K562 (cell line): Measurements from ENCODE around the gene ATCAY. TPM values are rescaled to one million over a fixed set of nuclear protein-coding genes. Genes with fewer than 3 reads are reported as not detected.

Source experiments
- ATF1 ChIP-seq, 2 experiments: fragments of 450-650 bp in 1 of 2; IDR thresholded peaks; 2 replicates each; pipeline ENCODE4 v1.6.1; 2016; ENCODE audit warnings: missing compliant biosample characterization in 1 of 2, missing genetic modification characterization in 1 of 2
- CBFB ChIP-seq: sonication (generic); formaldehyde crosslinking; IDR thresholded peaks from 2 replicates; pipeline ENCODE4 v1.4.0; 2020; ENCODE audit warnings: mild to moderate bottlenecking, missing genetic modification reagents
- CEBPG ChIP-seq, 3 experiments: fragments of 200-800 bp in 1 of 3; sonication (Bioruptor generic) in 1 of 3; sonication (generic) in 1 of 3; formaldehyde crosslinking in 1 of 3; IDR thresholded peaks in 2 of 3; conservative IDR thresholded peaks in 1 of 3; 2 replicates each; pipeline versions ENCODE4 v1.6.1 to v1.8.0; 2016 to 2022; ENCODE audit warnings: missing compliant biosample characterization in 2 of 3, missing genetic modification characterization in 2 of 3, mild to moderate bottlenecking in 1 of 3, missing genetic modification reagents in 1 of 3
- CREB3L1 ChIP-seq: fragments of 450-650 bp; IDR thresholded peaks from 2 replicates; pipeline ENCODE4 v1.6.1; 2014; ENCODE audit warnings: low read depth, mild to moderate bottlenecking, moderate library complexity, borderline replicate concordance
- CREM ChIP-seq: IDR thresholded peaks from 2 replicates; pipeline ENCODE4 v1.6.1; 2014; ENCODE audit warnings: antibody characterized with exemption, low read depth
- KLF6 ChIP-seq: fragments of 250-450 bp; sonication (Bioruptor Pico); IDR thresholded peaks from 2 replicates; pipeline ENCODE4 v1.4.0; 2020; ENCODE audit warnings: mild to moderate bottlenecking, moderate library complexity, borderline replicate concordance
- MCM3 ChIP-seq: fragments of 450-650 bp; IDR thresholded peaks from 2 replicates; pipeline ENCODE4 v1.6.1; 2016
- MYC ChIP-seq, 2 experiments: fragments of 250-450 bp in 1 of 2; sonication (Bioruptor Pico) in 1 of 2; IDR thresholded peaks; 2 replicates each; pipeline versions ENCODE4 v1.5.1 to v1.6.1; 2012 to 2021; ENCODE audit warnings: low read depth in 2 of 2, borderline replicate concordance in 1 of 2, improper control_type of control experiment in 1 of 2, low read length in 1 of 2, mild to moderate bottlenecking in 1 of 2, moderate library complexity in 1 of 2
- PHF8 ChIP-seq: fragments of 200-600 bp; sonication (generic); IDR thresholded peaks from 2 replicates; pipeline ENCODE4 v1.6.1; 2012; ENCODE audit warnings: mixed run types, mild to moderate bottlenecking, inconsistent platforms, low read length, moderate library complexity, borderline replicate concordance
- POLR2A ChIP-seq: fragments of 450-650 bp; conservative IDR thresholded peaks from 2 replicates; pipeline ENCODE4 v1.6.1; 2016
- POLR2G ChIP-seq: fragments of 200-400 bp; formaldehyde crosslinking; IDR thresholded peaks from 2 replicates; pipeline ENCODE4 v1.6.1; 2017; ENCODE audit warnings: low read depth, mild to moderate bottlenecking, antibody characterized with exemption, low read length, moderate library complexity
- RFX5 ChIP-seq: IDR thresholded peaks from 2 replicates; pipeline ENCODE4 v1.6.1; 2011; ENCODE audit warnings: low read depth, mild to moderate bottlenecking, improper control_type of control experiment, low read length
- RUNX1 ChIP-seq: sonication (generic); IDR thresholded peaks from 2 replicates; pipeline ENCODE4 v1.6.1; 2016; ENCODE audit warnings: antibody characterized with exemption, low read depth
- TFAM ChIP-seq: fragments of 250-450 bp; sonication (Bioruptor Pico); conservative IDR thresholded peaks from 2 replicates; pipeline ENCODE4 v1.5.0; 2021; ENCODE audit warnings: mild to moderate bottlenecking, moderate library complexity
- ZNF324 ChIP-seq: fragments of 250-450 bp; sonication (Bioruptor Pico); IDR thresholded peaks from 2 replicates; pipeline ENCODE4 v1.4.0; 2020; ENCODE audit warnings: mild to moderate bottlenecking
- polyA plus RNA-seq, 8 experiments: library from polyadenylated mRNA; depleted of rRNA in 4 of 8; stranded (reverse) in 5 of 8; unstranded in 3 of 8; fragments of >200 nt; fragmentation: Nextera tagmentation in 2 of 8; fragmentation: Illumina TruSeq in 1 of 8; extraction: Ambion mirVana in 2 of 8; extraction: Trizol in 1 of 8; gene quantifications; 2 replicates each; pipeline versions ENCODE4 v1.2.1 to v1.2.3, GENCODE V29; 2011 to 2014; ENCODE audit warnings: inconsistent platforms in 1 of 8, missing spikeins in 1 of 8
- total RNA-seq, 7 experiments: library from RNA; depleted of rRNA in 6 of 7; stranded (reverse); fragments of >200 nt in 6 of 7; fragmentation: Illumina TruSeq in 2 of 7; extraction: Trizol in 2 of 7; gene quantifications; 2 replicates each; pipeline versions ENCODE4 v1.2.1 to v1.2.3, GENCODE V29; 2011 to 2021; ENCODE audit warnings: low replicate concordance in 1 of 7
- TF ChIP-seq, protein P1 (sequence below): fragments of 450-650 bp; conservative IDR thresholded peaks from 2 replicates; pipeline ENCODE4 v1.6.1; 2016; ENCODE audit warnings: missing genetic modification characterization, low read depth, mild to moderate bottlenecking, missing compliant biosample characterization, moderate library complexity
- TF ChIP-seq, protein P2 (sequence below): fragments of 450-650 bp; IDR thresholded peaks from 2 replicates; pipeline ENCODE4 v1.6.1; 2017; ENCODE audit warnings: antibody characterized with exemption
- TF ChIP-seq, protein P3 (sequence below): IDR thresholded peaks from 2 replicates; pipeline ENCODE4 v1.6.1; 2012; ENCODE audit warnings: low read depth, low read length, improper control_type of control experiment, borderline replicate concordance
- TF ChIP-seq, protein P4 (sequence below): fragments of 450-650 bp; formaldehyde crosslinking; IDR thresholded peaks from 2 replicates; pipeline ENCODE4 v1.4.0; 2022; ENCODE audit warnings: missing genetic modification characterization

ATCAY gene
- total and polyA plus RNA-seq, 9 of the 15 experiments (the other 6 are each of a cell fraction or from before 2014, with no cell fraction given) = not detected

DNA sequence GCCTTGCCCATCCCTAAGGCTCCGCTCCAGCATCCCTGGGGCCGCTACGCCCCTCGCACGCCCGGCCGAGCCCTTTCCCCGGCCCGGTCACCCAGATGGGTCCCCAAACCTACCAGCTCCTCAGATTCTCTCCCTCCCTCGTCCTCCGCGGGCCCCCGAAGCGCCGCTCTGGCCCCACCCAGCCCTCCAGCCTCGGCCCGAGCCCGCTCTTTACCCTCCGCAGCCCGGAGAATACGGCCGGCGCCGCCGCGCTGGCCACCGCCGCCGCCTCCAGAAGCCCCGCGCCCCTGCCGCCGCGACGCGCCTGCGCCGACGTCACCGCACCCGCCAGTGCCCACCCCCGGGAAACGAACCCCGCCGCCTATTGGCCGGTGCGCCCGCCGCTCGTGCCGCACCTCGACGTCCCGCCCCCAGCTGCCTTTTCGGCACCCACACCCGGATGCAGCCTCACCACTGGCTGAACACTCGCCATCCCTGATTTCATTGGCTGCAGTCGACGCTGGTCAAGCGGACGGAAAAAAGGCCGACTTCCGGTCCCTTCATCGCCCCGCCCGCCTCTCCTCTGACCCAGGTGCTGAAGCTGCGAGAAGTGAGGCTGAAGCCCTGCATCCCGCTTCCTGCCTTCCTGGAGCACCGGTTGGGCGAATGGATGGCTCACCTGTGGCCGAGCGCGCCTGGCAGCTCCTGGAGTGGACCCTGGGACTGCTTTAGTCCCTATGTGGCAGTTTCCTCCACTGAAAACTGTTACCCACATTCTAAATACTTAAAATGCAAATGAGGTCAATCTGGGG, 90.5 kb downstream of the ATCAY start, which contains the start of gene DAPK3 (continued):
- TF ChIP-seq, protein P1, sequence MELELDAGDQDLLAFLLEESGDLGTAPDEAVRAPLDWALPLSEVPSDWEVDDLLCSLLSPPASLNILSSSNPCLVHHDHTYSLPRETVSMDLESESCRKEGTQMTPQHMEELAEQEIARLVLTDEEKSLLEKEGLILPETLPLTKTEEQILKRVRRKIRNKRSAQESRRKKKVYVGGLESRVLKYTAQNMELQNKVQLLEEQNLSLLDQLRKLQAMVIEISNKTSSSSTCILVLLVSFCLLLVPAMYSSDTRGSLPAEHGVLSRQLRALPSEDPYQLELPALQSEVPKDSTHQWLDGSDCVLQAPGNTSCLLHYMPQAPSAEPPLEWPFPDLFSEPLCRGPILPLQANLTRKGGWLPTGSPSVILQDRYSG (tag) = no peak
- TF ChIP-seq, protein P2, sequence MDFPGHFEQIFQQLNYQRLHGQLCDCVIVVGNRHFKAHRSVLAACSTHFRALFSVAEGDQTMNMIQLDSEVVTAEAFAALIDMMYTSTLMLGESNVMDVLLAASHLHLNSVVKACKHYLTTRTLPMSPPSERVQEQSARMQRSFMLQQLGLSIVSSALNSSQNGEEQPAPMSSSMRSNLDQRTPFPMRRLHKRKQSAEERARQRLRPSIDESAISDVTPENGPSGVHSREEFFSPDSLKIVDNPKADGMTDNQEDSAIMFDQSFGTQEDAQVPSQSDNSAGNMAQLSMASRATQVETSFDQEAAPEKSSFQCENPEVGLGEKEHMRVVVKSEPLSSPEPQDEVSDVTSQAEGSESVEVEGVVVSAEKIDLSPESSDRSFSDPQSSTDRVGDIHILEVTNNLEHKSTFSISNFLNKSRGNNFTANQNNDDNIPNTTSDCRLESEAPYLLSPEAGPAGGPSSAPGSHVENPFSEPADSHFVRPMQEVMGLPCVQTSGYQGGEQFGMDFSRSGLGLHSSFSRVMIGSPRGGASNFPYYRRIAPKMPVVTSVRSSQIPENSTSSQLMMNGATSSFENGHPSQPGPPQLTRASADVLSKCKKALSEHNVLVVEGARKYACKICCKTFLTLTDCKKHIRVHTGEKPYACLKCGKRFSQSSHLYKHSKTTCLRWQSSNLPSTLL = no peak
- TF ChIP-seq POLR2A = peak; percentile 57
- TF ChIP-seq ATF1 (CRISPR knock-in tag; IDR thresholded peaks at IDR 0.05) = peak; percentile 31
- TF ChIP-seq ATF1 (tag; IDR thresholded peaks at IDR 0.05) = peak; percentile 93
- TF ChIP-seq CREM = peak; percentile 95
- TF ChIP-seq ZNF324 = no peak
- no peak for TF ChIP-seq CBFB (CRISPR knock-in tag)
- TF ChIP-seq KLF6 = no peak
- TF ChIP-seq CEBPG (CRISPR knock-in tag; IDR thresholded peaks at IDR 0.05) = no peak
- TF ChIP-seq CEBPG (tag; conservative IDR thresholded peaks at IDR 0.05 in 1 of 2, IDR thresholded peaks at IDR 0.05 in 1 of 2) = no peak
- TF ChIP-seq MCM3 = no peak
- TF ChIP-seq, protein P3, sequence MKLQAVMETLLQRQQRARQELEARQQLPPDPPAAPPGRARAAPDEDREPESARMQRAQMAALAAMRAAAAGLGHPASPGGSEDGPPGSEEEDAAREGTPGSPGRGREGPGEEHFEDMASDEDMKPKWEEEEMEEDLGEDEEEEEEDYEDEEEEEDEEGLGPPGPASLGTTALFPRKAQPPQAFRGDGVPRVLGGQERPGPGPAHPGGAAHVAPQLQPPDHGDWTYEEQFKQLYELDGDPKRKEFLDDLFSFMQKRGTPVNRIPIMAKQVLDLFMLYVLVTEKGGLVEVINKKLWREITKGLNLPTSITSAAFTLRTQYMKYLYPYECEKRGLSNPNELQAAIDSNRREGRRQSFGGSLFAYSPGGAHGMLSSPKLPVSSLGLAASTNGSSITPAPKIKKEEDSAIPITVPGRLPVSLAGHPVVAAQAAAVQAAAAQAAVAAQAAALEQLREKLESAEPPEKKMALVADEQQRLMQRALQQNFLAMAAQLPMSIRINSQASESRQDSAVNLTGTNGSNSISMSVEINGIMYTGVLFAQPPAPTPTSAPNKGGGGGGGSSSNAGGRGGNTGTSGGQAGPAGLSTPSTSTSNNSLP = peak; percentile 73; the same call in 1 of the 2 replicates
- TF ChIP-seq MYC (IDR thresholded peaks at IDR 0.05; ENCODE audit: low read depth, low read length) = peak; percentile 21; the same call in 1 of the 2 replicates
- no peak for TF ChIP-seq MYC (CRISPR knock-in tag; IDR thresholded peaks at IDR 0.05; ENCODE audit: borderline replicate concordance, low read depth)
- TF ChIP-seq, protein P4, sequence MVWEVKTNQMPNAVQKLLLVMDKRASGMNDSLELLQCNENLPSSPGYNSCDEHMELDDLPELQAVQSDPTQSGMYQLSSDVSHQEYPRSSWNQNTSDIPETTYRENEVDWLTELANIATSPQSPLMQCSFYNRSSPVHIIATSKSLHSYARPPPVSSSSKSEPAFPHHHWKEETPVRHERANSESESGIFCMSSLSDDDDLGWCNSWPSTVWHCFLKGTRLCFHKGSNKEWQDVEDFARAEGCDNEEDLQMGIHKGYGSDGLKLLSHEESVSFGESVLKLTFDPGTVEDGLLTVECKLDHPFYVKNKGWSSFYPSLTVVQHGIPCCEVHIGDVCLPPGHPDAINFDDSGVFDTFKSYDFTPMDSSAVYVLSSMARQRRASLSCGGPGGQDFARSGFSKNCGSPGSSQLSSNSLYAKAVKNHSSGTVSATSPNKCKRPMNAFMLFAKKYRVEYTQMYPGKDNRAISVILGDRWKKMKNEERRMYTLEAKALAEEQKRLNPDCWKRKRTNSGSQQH (CRISPR knock-in tag) = no peak
- TF ChIP-seq CREB3L1 = peak; percentile 35; the same call in 1 of the 2 replicates
- TF ChIP-seq POLR2G = peak; percentile 88
- no peak for TF ChIP-seq RFX5
- peak; percentile 84; the same call in 1 of the 2 replicates for TF ChIP-seq PHF8
- TF ChIP-seq TFAM (CRISPR knock-in tag) = no peak
- no peak for TF ChIP-seq RUNX1
